ENCODE data around the gene ATP2B2. TPM values are rescaled to one million over a fixed set of nuclear protein-coding genes. Genes with fewer than 3 reads are reported as not detected.

ATP2B2 gene
- total RNA-seq, 1 experiment from 2014 or later, result not detected

GRCh38 chr3:10406414-10406813 lies 99.0 kb downstream of the ATP2B2 start:
- no peaks in the 10 kb centered on the region for H3K9me3 ChIP-seq (ENCODE audit: control insufficient read depth in 1 of 2, insufficient read depth in 1 of 2, low read depth in 1 of 2, low read length in 2 of 2)
- ChIA-PET POLR2A (no interaction called here), RAD21 (ENCODE audit: low non-redundant PET in 1 of 2, low total read pairs in 2 of 2, uncharacterized antibody in 2 of 2, unreplicated experiment in 2 of 2) (no interaction called here), CTCF (no interaction called here)
- TF ChIP-seq EGR1 (IDR thresholded peaks at IDR 0.05; ENCODE audit: low read depth), result no peak
- no peak for TF ChIP-seq EZH2phosphoT487 (IDR thresholded peaks at IDR 0.05; ENCODE audit: borderline replicate concordance)
- no peak for TF ChIP-seq YY1 (IDR thresholded peaks at IDR 0.05; ENCODE audit: extremely low read depth, insufficient replicate concordance, low read depth, low read length)
- TF ChIP-seq POLR2A (IDR thresholded peaks at IDR 0.05; ENCODE audit: borderline replicate concordance, extremely low read depth, insufficient read depth, insufficient read length), result no peak
- no peak for TF ChIP-seq MAX (IDR thresholded peaks at IDR 0.05)
- TF ChIP-seq, protein P1, sequence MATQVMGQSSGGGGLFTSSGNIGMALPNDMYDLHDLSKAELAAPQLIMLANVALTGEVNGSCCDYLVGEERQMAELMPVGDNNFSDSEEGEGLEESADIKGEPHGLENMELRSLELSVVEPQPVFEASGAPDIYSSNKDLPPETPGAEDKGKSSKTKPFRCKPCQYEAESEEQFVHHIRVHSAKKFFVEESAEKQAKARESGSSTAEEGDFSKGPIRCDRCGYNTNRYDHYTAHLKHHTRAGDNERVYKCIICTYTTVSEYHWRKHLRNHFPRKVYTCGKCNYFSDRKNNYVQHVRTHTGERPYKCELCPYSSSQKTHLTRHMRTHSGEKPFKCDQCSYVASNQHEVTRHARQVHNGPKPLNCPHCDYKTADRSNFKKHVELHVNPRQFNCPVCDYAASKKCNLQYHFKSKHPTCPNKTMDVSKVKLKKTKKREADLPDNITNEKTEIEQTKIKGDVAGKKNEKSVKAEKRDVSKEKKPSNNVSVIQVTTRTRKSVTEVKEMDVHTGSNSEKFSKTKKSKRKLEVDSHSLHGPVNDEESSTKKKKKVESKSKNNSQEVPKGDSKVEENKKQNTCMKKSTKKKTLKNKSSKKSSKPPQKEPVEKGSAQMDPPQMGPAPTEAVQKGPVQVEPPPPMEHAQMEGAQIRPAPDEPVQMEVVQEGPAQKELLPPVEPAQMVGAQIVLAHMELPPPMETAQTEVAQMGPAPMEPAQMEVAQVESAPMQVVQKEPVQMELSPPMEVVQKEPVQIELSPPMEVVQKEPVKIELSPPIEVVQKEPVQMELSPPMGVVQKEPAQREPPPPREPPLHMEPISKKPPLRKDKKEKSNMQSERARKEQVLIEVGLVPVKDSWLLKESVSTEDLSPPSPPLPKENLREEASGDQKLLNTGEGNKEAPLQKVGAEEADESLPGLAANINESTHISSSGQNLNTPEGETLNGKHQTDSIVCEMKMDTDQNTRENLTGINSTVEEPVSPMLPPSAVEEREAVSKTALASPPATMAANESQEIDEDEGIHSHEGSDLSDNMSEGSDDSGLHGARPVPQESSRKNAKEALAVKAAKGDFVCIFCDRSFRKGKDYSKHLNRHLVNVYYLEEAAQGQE (IDR thresholded peaks at IDR 0.05; ENCODE audit: low read depth), result no peak
- no peak overlapping the region for H2AFZ ChIP-seq (ENCODE audit: low read depth, low read length, poor library complexity, severe bottlenecking)
- DNase-seq (ENCODE audit: low read depth, low spot score), result no peak
- no peak overlapping the region for H3K27ac ChIP-seq (ENCODE audit: low read depth, low read length)
- intact Hi-C loops (cut with micrococcal nuclease), result no loop called here
- H3K9me2 ChIP-seq (ENCODE audit: insufficient read depth), result no peaks in the 10 kb centered on the region
- no TSS peak for BruUV-seq (replicated peaks)
- no peak for ATAC-seq
- no peaks in the 10 kb centered on the region for H3K27me3 ChIP-seq (ENCODE audit: insufficient read depth, low read length)
- no peak overlapping the region for H3K4me2 ChIP-seq (ENCODE audit: low read length)
- H3K79me2 ChIP-seq (ENCODE audit: insufficient read depth, low read length), result no peaks in the 10 kb centered on the region
- no peak overlapping the region for H3K4me3 ChIP-seq (replicated peaks in 1 of 2; ENCODE audit: low read depth in 1 of 2, low read length in 2 of 2)
- H3K9ac ChIP-seq (ENCODE audit: low read length), result no peak overlapping the region
- H4K20me1 ChIP-seq (ENCODE audit: insufficient read depth), result no peaks in the 10 kb centered on the region
- no peaks in the 10 kb centered on the region for H3K36me3 ChIP-seq (ENCODE audit: control insufficient read depth in 1 of 2, insufficient read depth in 2 of 2, low read length in 2 of 2)
- no peaks in the 10 kb centered on the region for H3K4me1 ChIP-seq (ENCODE audit: control insufficient read depth in 1 of 2, insufficient read depth in 2 of 2, low read length in 2 of 2)

- H3K36me3 ChIP-seq (ENCODE audit: control insufficient read depth in 1 of 2, insufficient read depth in 2 of 2, low read length in 2 of 2), result no peaks in the 10 kb centered on the region
- no peak overlapping the region for H2AFZ ChIP-seq (ENCODE audit: low read depth, low read length, poor library complexity, severe bottlenecking)
- H3K9me2 ChIP-seq (ENCODE audit: insufficient read depth), result no peaks in the 10 kb centered on the region
- no peak overlapping the region for H3K4me2 ChIP-seq (ENCODE audit: low read length)
- POLR2A ChIA-PET, result no interaction called here
- H3K27me3 ChIP-seq (ENCODE audit: insufficient read depth, low read length), result no peaks in the 10 kb centered on the region
- H3K27ac ChIP-seq (ENCODE audit: low read depth, low read length), result no peak overlapping the region
- no peaks in the 10 kb centered on the region for H3K79me2 ChIP-seq (ENCODE audit: insufficient read depth, low read length)
- BruUV-seq (replicated peaks), result no TSS peak
- ATAC-seq, result no peak
- H3K9ac ChIP-seq (ENCODE audit: low read length), result no peak overlapping the region
- RAD21 ChIA-PET (ENCODE audit: low non-redundant PET in 1 of 2, low total read pairs in 2 of 2, uncharacterized antibody in 2 of 2, unreplicated experiment in 2 of 2), result no interaction called here
- CTCF ChIA-PET, result no interaction called here
- H4K20me1 ChIP-seq (ENCODE audit: insufficient read depth), result no peaks in the 10 kb centered on the region
- H3K4me3 ChIP-seq (replicated peaks in 1 of 2; ENCODE audit: low read depth in 1 of 2, low read length in 2 of 2), result no peak overlapping the region
- no peaks in the 10 kb centered on the region for H3K4me1 ChIP-seq (ENCODE audit: control insufficient read depth in 1 of 2, insufficient read depth in 2 of 2, low read length in 2 of 2)
- no peaks in the 10 kb centered on the region for H3K9me3 ChIP-seq (ENCODE audit: control insufficient read depth in 1 of 2, insufficient read depth in 1 of 2, low read depth in 1 of 2, low read length in 2 of 2)
- no peak for DNase-seq (ENCODE audit: low read depth, low spot score)
- intact Hi-C loops (cut with micrococcal nuclease), result no loop called here
- TF ChIP-seq EZH2 (IDR thresholded peaks at IDR 0.05) (no peak), RAD21 (IDR thresholded peaks at IDR 0.05; ENCODE audit: low read depth) (no peak), MAX (IDR thresholded peaks at IDR 0.05) (no peak), SIN3A (IDR thresholded peaks at IDR 0.05; ENCODE audit: low read depth) (no peak)
- TF ChIP-seq, protein P1 (IDR thresholded peaks at IDR 0.05; ENCODE audit: low read depth), result no peak
These were observed 99.6 kb downstream of the ATP2B2 start for GRCh38 chr3:10405816-10406215.

Measured in HCT116 (cell line).